HCT116 (cell line): ENCODE results near the gene SLAMF7. TPM values are rescaled to one million over a fixed set of nuclear protein-coding genes. Genes with fewer than 3 reads are reported as not detected.

ENCODE experiments used
- ATAC-seq: fragments of 200-7000 bp; cut with Tn5 transposase; 2 replicates; pipeline ENCODE4 v1.9.1; 2020; ENCODE audit warnings: mild to moderate bottlenecking, moderate library complexity
- BruUV-seq: library from RNA; stranded (reverse); fragments of 400-500 nt; replicated peaks from 2 replicates; lab custom pipeline; 2021; lab: Mats Ljungman, UMichigan
- CTCF ChIA-PET: fragments of 300-600 bp; sonication (Branson Sonifier 250); formaldehyde crosslinking; loops from one replicate; lab custom pipeline; 2021; ENCODE audit warnings: antibody characterized with exemption; lab: Charles Lee
- POLR2A ChIA-PET: fragments of 300-600, 350-600 bp; sonication (Branson Sonifier 250); formaldehyde crosslinking; loops from one replicate; lab custom pipeline; 2021; ENCODE audit warnings: antibody characterized with exemption; lab: Charles Lee
- RAD21 ChIA-PET, 2 experiments: fragments of 300-600 bp; sonication (Branson Sonifier 250); formaldehyde crosslinking; loops; one replicate each; lab custom pipeline; 2023; ENCODE audit warnings: low total read pairs in 2 of 2; ENCODE audit not compliant: uncharacterized antibody in 2 of 2, unreplicated experiment in 2 of 2, low non-redundant PET in 1 of 2; lab: Charles Lee
- DNase-seq: peaks from one replicate; pipeline ENCODE4 v3.0.0-alpha.2; 2010; ENCODE audit warnings: low read depth, low spot score
- H2AFZ ChIP-seq: fragments of 200-600 bp; shearing (Covaris generic), sonication (generic); 2 replicates; pipeline ENCODE4 v1.6.1; 2017; ENCODE audit warnings: low read depth, mixed run types, mixed read lengths, antibody characterized with exemption, low read length; ENCODE audit not compliant: poor library complexity, severe bottlenecking
- H3K27ac ChIP-seq: 2 replicates; pipeline ENCODE4 v1.5.1; 2012; ENCODE audit warnings: low read depth, low read length
- H3K27me3 ChIP-seq: fragments of 200-600 bp; sonication (generic); 2 replicates; pipeline ENCODE4 v1.6.1; 2016; ENCODE audit warnings: mixed run types, low read length, mixed read lengths; ENCODE audit not compliant: insufficient read depth
- H3K36me3 ChIP-seq, 2 experiments: fragments of 200-500 bp in 1 of 2; fragments of 200-600 bp in 1 of 2; sonication (Bioruptor generic) in 1 of 2; sonication (generic) in 1 of 2; 2 replicates each; pipeline versions ENCODE4 v1.5.1 to v1.6.1; 2014 to 2016; ENCODE audit warnings: low read length in 2 of 2, inconsistent platforms in 1 of 2, mixed read lengths in 1 of 2, mixed run types in 1 of 2; ENCODE audit not compliant: insufficient read depth in 2 of 2, control insufficient read depth in 1 of 2
- H3K4me1 ChIP-seq, 2 experiments: fragments of 200-600 bp in 1 of 2; sonication (generic) in 1 of 2; 2 replicates each; pipeline versions ENCODE4 v1.5.1 to v1.6.1; 2012 to 2017; ENCODE audit warnings: low read length in 2 of 2, inconsistent platforms in 1 of 2, mild to moderate bottlenecking in 1 of 2, mixed read lengths in 1 of 2, mixed run types in 1 of 2, moderate library complexity in 1 of 2; ENCODE audit not compliant: insufficient read depth in 2 of 2, control insufficient read depth in 1 of 2
- H3K4me2 ChIP-seq: fragments of 200-600 bp; sonication (generic); 2 replicates; pipeline ENCODE4 v1.6.1; 2017; ENCODE audit warnings: mixed run types, low read length, mixed read lengths
- H3K4me3 ChIP-seq, 2 experiments: fragments of 200-600 bp in 1 of 2; sonication (generic) in 1 of 2; replicated peaks in 1 of 2; 2 replicates each; pipeline ENCODE4 v1.5.1; 2011 to 2016; ENCODE audit warnings: low read length in 2 of 2, control low read depth in 1 of 2, low read depth in 1 of 2, mild to moderate bottlenecking in 1 of 2, mixed read lengths in 1 of 2, mixed run types in 1 of 2
- H3K79me2 ChIP-seq: fragments of 200-600 bp; sonication (generic); 2 replicates; pipeline ENCODE4 v1.6.1; 2017; ENCODE audit warnings: mild to moderate bottlenecking, mixed run types, low read length, moderate library complexity, mixed read lengths; ENCODE audit not compliant: insufficient read depth
- H3K9ac ChIP-seq: fragments of 200-600 bp; sonication (generic); 2 replicates; pipeline ENCODE4 v1.6.1; 2016; ENCODE audit warnings: low read length, mixed read lengths
- H3K9me2 ChIP-seq: fragments of 200-600 bp; sonication (generic), shearing (Covaris generic); 2 replicates; pipeline ENCODE4 v1.6.1; 2017; ENCODE audit warnings: mixed run types, mild to moderate bottlenecking, moderate library complexity; ENCODE audit not compliant: insufficient read depth
- H3K9me3 ChIP-seq, 2 experiments: fragments of 200-500 bp in 1 of 2; fragments of 200-600 bp in 1 of 2; sonication (Bioruptor generic) in 1 of 2; sonication (generic) in 1 of 2; 2 replicates each; pipeline ENCODE4 v1.6.1; 2014 to 2017; ENCODE audit warnings: low read length in 2 of 2, mixed read lengths in 2 of 2, inconsistent platforms in 1 of 2, low read depth in 1 of 2, mild to moderate bottlenecking in 1 of 2, mixed run types in 1 of 2, moderate library complexity in 1 of 2; ENCODE audit not compliant: control insufficient read depth in 1 of 2, insufficient read depth in 1 of 2
- H4K20me1 ChIP-seq: fragments of 200-600 bp; sonication (generic), shearing (Covaris generic); 2 replicates; pipeline ENCODE4 v1.6.1; 2017; ENCODE audit warnings: mixed run types, mild to moderate bottlenecking, moderate library complexity; ENCODE audit not compliant: insufficient read depth
- CBX3 ChIP-seq: IDR thresholded peaks from 2 replicates; pipeline ENCODE4 v1.6.1; 2012; ENCODE audit warnings: low read depth
- EZH2 ChIP-seq: fragments of 200-600 bp; sonication (generic); IDR thresholded peaks from 2 replicates; pipeline ENCODE4 v1.6.1; 2017; ENCODE audit warnings: antibody characterized with exemption, mixed run types
- JUND ChIP-seq: IDR thresholded peaks from 2 replicates; pipeline ENCODE4 v1.6.1; 2012
- SIN3A ChIP-seq: IDR thresholded peaks from 2 replicates; pipeline ENCODE4 v1.6.1; 2012; ENCODE audit warnings: low read depth
- SP1 ChIP-seq: IDR thresholded peaks from 2 replicates; pipeline ENCODE4 v1.6.1; 2012; ENCODE audit warnings: low read depth
- SRF ChIP-seq: IDR thresholded peaks from 2 replicates; pipeline ENCODE4 v1.6.1; 2012; ENCODE audit warnings: low read depth
- ZFX ChIP-seq: fragments of 450-650 bp; IDR thresholded peaks from 2 replicates; pipeline ENCODE4 v1.6.1; 2017
- intact Hi-C: fragments of 100-400 bp; cut with micrococcal nuclease; formaldehyde crosslinking; loops from 2 replicates; pipeline ENCODE4 v1.10.0; 2022
- total RNA-seq: library from RNA; stranded (reverse); gene quantifications from one replicate; pipeline ENCODE4 v1.2.1, GENCODE V29; 2021; ENCODE audit not compliant: unreplicated experiment
- TF ChIP-seq, protein P1 (sequence below): IDR thresholded peaks from 2 replicates; pipeline ENCODE4 v1.6.1; 2012
- TF ChIP-seq, protein P2 (sequence below), 3 experiments: fragments of 200-600 bp in 1 of 3; sonication (generic) in 1 of 3; IDR thresholded peaks in 2 of 3; conservative IDR thresholded peaks in 1 of 3; 2 replicates each; pipeline ENCODE4 v1.5.1; 2012 to 2017; ENCODE audit warnings: low read depth in 2 of 3, low read length in 2 of 3, antibody characterized with exemption in 1 of 3, borderline replicate concordance in 1 of 3, control low read depth in 1 of 3, mild to moderate bottlenecking in 1 of 3, mixed read lengths in 1 of 3, mixed run types in 1 of 3, moderate library complexity in 1 of 3; ENCODE audit not compliant: insufficient read depth in 1 of 3
- TF ChIP-seq, protein P3 (sequence below): IDR thresholded peaks from 2 replicates; pipeline ENCODE4 v1.6.1; 2012

SLAMF7 gene
- total RNA-seq, 1 experiment from 2014 or later: 0.34 TPM

DNA sequence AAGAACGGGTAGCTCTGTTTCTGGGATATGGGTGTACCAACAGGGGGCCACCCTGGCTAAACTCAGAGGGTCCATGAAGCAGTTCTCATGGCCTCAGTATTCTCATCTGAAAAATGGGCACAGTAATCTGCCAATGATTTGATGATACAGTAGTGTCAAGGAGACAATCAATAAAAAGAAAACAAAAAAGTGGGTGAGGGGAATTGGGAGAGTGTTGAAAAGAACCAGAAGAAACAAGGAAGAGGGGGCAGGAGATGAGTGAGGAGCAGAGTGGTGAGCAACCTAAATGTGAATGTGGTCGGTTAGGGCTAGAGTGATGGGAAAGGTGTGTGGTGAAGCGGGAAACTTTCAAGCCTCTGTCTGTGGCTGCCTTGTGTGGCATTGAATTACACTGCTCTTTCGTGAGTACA, 2.0 kb downstream of the SLAMF7 start:
- H3K9me3 ChIP-seq: no peaks in the 10 kb centered on the region
- ATAC-seq (no peak), DNase-seq (no peak)
- H3K79me2 ChIP-seq: no peaks in the 10 kb centered on the region
- intact Hi-C loops: no loop called here
- no peaks in the 10 kb centered on the region for H3K36me3 ChIP-seq
- H3K4me1 ChIP-seq: peaks cover 0 to 5% of the 10 kb centered on the region in 2 experiments; a peak in 1 of 4 replicates
- ChIA-PET POLR2A (no interaction called here), CTCF (interaction anchor here (1.1 to 2.0 kb wide), 2 partner anchors 27 to 36 kb away, joined by 3 to 7 read pairs; no protein-coding TSS in a partner anchor), RAD21 (no interaction called here)
- no TSS peak for BruUV-seq
- H3K27ac ChIP-seq: no peak overlapping the region
- H3K9ac ChIP-seq: no peak overlapping the region
- H3K9me2 ChIP-seq: no peaks in the 10 kb centered on the region
- H3K27me3 ChIP-seq: no peaks in the 10 kb centered on the region
- no peak overlapping the region for H3K4me2 ChIP-seq
- no peaks in the 10 kb centered on the region for H4K20me1 ChIP-seq
- no peak overlapping the region for H3K4me3 ChIP-seq
- H2AFZ ChIP-seq: no peak overlapping the region
- TF ChIP-seq SIN3A (no peak), SRF (no peak), JUND (no peak), SP1 (no peak), EZH2 (no peak), CBX3 (no peak), ZFX (no peak)
- TF ChIP-seq, protein P1, sequence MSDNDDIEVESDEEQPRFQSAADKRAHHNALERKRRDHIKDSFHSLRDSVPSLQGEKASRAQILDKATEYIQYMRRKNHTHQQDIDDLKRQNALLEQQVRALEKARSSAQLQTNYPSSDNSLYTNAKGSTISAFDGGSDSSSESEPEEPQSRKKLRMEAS: no peak
- TF ChIP-seq, protein P2, sequence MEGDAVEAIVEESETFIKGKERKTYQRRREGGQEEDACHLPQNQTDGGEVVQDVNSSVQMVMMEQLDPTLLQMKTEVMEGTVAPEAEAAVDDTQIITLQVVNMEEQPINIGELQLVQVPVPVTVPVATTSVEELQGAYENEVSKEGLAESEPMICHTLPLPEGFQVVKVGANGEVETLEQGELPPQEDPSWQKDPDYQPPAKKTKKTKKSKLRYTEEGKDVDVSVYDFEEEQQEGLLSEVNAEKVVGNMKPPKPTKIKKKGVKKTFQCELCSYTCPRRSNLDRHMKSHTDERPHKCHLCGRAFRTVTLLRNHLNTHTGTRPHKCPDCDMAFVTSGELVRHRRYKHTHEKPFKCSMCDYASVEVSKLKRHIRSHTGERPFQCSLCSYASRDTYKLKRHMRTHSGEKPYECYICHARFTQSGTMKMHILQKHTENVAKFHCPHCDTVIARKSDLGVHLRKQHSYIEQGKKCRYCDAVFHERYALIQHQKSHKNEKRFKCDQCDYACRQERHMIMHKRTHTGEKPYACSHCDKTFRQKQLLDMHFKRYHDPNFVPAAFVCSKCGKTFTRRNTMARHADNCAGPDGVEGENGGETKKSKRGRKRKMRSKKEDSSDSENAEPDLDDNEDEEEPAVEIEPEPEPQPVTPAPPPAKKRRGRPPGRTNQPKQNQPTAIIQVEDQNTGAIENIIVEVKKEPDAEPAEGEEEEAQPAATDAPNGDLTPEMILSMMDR (IDR thresholded peaks at IDR 0.05 in 2 of 3, conservative IDR thresholded peaks at IDR 0.05 in 1 of 3; ENCODE audit: borderline replicate concordance in 1 of 3, insufficient read depth in 1 of 3, low read depth in 2 of 3, low read length in 2 of 3): no peak
- TF ChIP-seq, protein P3, sequence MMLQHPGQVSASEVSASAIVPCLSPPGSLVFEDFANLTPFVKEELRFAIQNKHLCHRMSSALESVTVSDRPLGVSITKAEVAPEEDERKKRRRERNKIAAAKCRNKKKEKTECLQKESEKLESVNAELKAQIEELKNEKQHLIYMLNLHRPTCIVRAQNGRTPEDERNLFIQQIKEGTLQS: no peak
